Measurements from ENCODE around the gene C22orf15. TPM values are rescaled to one million over a fixed set of nuclear protein-coding genes. Genes with fewer than 3 reads are reported as not detected.

The C22orf15 gene
- total and polyA plus RNA-seq, 9 of the 15 experiments (the other 6 are each of a cell fraction or from before 2014, with no cell fraction given): 0.07 TPM; not detected in 8

DNA sequence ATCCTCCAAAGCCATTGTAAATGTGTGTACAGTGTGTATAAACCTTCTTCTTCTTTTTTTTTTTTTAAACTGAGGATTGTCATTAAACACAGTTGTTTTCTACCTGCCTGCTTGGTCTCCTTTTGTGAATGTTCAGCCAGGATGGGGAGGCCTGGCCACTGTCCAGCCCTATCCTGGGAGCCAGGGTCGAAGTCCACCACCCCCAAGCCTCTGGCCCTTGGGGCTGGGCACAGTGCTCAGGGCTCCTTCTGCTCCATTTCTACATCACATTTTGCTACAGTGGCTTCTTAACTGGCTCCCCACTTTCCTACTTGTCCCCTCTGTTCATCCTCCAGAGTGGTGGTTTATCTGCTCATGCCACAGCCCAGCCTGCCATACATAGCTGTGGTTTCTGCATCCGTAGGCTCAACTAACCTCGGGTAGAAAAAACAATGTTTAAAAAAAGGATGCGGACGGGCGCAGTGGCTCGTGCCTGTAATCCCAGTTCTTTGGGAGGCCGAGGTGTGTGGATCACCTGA is 21.5 kb downstream of the C22orf15 start:
- TF ChIP-seq TBL1XR1 (IDR thresholded peaks at IDR 0.05; ENCODE audit: low read length in 2 of 2) (no peak), RBM34 (IDR thresholded peaks at IDR 0.05; ENCODE audit: borderline replicate concordance, insufficient read depth, low read length) (no peak), SIN3A (IDR thresholded peaks at IDR 0.05; ENCODE audit: borderline replicate concordance in 2 of 2, control insufficient read depth in 1 of 2, low read depth in 2 of 2, low read length in 2 of 2) (no peak), ZNF655 (CRISPR knock-in tag; IDR thresholded peaks at IDR 0.05) (no peak)
- H3K27me3 ChIP-seq (ENCODE audit: control insufficient read depth in 2 of 2, insufficient read depth in 2 of 2, low read length in 2 of 2): no peaks in the 10 kb centered on the region
- peaks cover 8% of the 10 kb centered on the region for H4K20me1 ChIP-seq (replicated peaks; ENCODE audit: control insufficient read depth, insufficient read depth, low read length)
- in situ Hi-C loops (cut with MboI) (no loop called here), intact Hi-C loops (cut with micrococcal nuclease) (no loop called here)
- H3K4me3 ChIP-seq: no peak overlapping the region
- 53% methylated on average over 7 of the region's 8 CpGs for WGBS (ENCODE audit: insufficient coverage, low coverage, missing lambda C conversion rate)
- no peak overlapping the region for H3K27ac ChIP-seq (ENCODE audit: extremely low read depth, low read depth, low read length)
- no peak overlapping the region for H3K4me2 ChIP-seq (ENCODE audit: insufficient read depth, low read length)
- ChIA-PET POLR2A (interaction anchor here (0.9 to 1.0 kb wide), 2 partner anchors 10 to 19 kb away, joined by 3 read pairs; no protein-coding TSS in a partner anchor), CTCF (ENCODE audit: low intra/inter-chr PET ratio) (no interaction called here)
- peaks cover 21% of the 10 kb centered on the region for H3K79me2 ChIP-seq (ENCODE audit: control insufficient read depth, insufficient read depth, low read length)
- peaks cover 13 to 29% of the 10 kb centered on the region in 2 experiments; a peak in 4 of 5 replicates for H3K4me1 ChIP-seq (replicated peaks in 1 of 2; ENCODE audit: control insufficient read depth in 2 of 2, insufficient read depth in 2 of 2, low read length in 2 of 2)
- no TSS peak for BruUV-seq (replicated peaks)
- no peaks in the 10 kb centered on the region for H3K9me3 ChIP-seq (replicated peaks; ENCODE audit: control insufficient read depth, insufficient read depth, low read depth, low read length)
- peaks cover 6% of the 10 kb centered on the region; the same call in 2 of the 3 replicates for H3K36me3 ChIP-seq (ENCODE audit: control insufficient read depth, insufficient read depth, low read length)
- H3K9ac ChIP-seq (ENCODE audit: insufficient read depth in 1 of 2, low read depth in 2 of 2, low read length in 2 of 2): peak overlapping the region in 1 of 2 experiments; percentile 64; a peak in 1 of 4 replicates
- ATAC-seq: no peak
- H2AFZ ChIP-seq (ENCODE audit: low read depth, low read length): no peak overlapping the region
- FAIRE-seq: no peak
- no peak for DNase-seq (ENCODE audit: extremely low read depth in 1 of 4, low spot score in 3 of 4)
- H3K9me1 ChIP-seq (ENCODE audit: control insufficient read depth, insufficient read depth, low read length): no peaks in the 10 kb centered on the region
